ENCODE results near the gene UBXN4. TPM values are rescaled to one million over a fixed set of nuclear protein-coding genes. Genes with fewer than 3 reads are reported as not detected.

The UBXN4 gene
- total and polyA plus RNA-seq, 2 donors: 64.4 to 98.1 TPM

DNA sequence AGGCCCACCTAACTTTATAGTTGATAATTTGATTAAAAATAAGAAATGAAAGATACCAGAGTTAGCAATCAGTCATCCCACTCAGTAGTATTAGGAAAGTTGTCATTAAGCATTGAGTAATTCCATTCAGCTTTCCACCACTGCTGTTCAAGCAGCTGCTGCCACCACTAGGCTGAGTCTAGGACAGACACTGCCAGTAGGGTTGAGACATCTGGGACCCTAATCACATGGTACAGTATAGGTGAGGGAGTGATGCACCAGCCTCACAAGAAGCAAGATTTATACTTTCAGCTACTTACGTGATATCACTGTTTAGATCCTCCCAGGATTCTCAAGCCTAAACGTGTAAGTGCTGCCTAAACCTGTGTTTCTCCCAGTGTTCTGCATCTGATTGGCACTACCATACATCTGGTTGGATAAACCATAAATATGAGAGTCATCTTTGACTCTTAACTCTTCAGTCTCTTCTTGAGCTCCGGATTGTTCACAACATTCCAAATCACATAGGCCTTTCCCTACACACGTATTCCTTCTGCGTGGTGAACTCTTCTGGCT is 3.2 kb downstream of the UBXN4 start:
- no peak overlapping the region for H3K4me3 ChIP-seq (ENCODE audit: low read length in 2 of 2)
- peaks cover 18 to 34% of the 10 kb centered on the region in 2 donors for H3K36me3 ChIP-seq (ENCODE audit: control insufficient read depth in 2 of 2, insufficient read depth in 2 of 2, low read length in 1 of 2)
- no peaks in the 10 kb centered on the region for H3K9me3 ChIP-seq (ENCODE audit: control insufficient read depth in 2 of 2, insufficient read depth in 1 of 2, low read length in 1 of 2)
- DNase-seq (ENCODE audit: low read depth in 6 of 9, low spot score in 9 of 9): peak in 5 of 9 donors; percentile 43 to 73 (median 52)
- 89% methylated on average over 5 of the region's 5 CpGs for WGBS
- no peak overlapping the region for H3K27ac ChIP-seq (ENCODE audit: low read depth in 1 of 2, low read length in 1 of 2)
- H3K4me1 ChIP-seq (ENCODE audit: control insufficient read depth in 2 of 2, insufficient read depth in 2 of 2, low read length in 2 of 2): peaks cover 0 to 6% of the 10 kb centered on the region in 2 donors
- H3K27me3 ChIP-seq (ENCODE audit: control insufficient read depth in 2 of 2, insufficient read depth in 1 of 2, low read length in 1 of 2): no peaks in the 10 kb centered on the region

DNA sequence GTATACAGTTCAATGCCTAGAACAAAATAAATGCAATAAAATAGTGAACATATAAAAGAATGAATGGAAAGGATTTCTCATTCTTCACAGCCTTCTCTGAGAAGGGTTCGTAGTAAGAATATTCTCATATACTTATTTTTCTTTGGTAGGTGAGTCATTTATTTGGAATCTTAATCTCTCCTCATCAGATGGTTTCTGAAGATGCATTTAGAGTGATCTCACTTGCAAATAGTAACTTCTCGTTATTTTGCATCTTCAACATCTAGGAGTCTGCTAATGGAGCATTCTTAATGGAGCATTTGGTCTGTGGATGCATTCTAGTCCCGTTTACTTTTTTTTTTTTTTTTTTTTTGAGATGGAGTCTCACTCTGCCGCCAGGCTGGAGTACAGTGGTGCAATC is 3.9 kb downstream of the UBXN4 start:
- Histone ChIP-seq H3K36me3 (ENCODE audit: control insufficient read depth in 2 of 2, insufficient read depth in 2 of 2, low read length in 1 of 2) (peaks cover 21 to 41% of the 10 kb centered on the region in 2 donors), H3K9me3 (ENCODE audit: control insufficient read depth in 2 of 2, insufficient read depth in 1 of 2, low read length in 1 of 2) (no peaks in the 10 kb centered on the region), H3K27me3 (ENCODE audit: control insufficient read depth in 2 of 2, insufficient read depth in 1 of 2, low read length in 1 of 2) (no peaks in the 10 kb centered on the region), H3K4me1 (ENCODE audit: control insufficient read depth in 2 of 2, insufficient read depth in 2 of 2, low read length in 2 of 2) (peaks cover 0 to 6% of the 10 kb centered on the region in 2 donors), H3K27ac (ENCODE audit: low read depth in 1 of 2, low read length in 1 of 2) (no peak overlapping the region), H3K4me3 (ENCODE audit: low read length in 2 of 2) (no peak overlapping the region)
- DNase-seq (ENCODE audit: low read depth in 6 of 9, low spot score in 9 of 9): no peak
- WGBS: 100% methylated on average over 4 of the region's 4 CpGs

GRCh38 chr2:135755573-135755972 is 13.9 kb downstream of the UBXN4 start:
- no peaks in the 10 kb centered on the region for H3K27me3 ChIP-seq (ENCODE audit: control insufficient read depth in 2 of 2, insufficient read depth in 1 of 2, low read length in 1 of 2)
- peaks cover 0 to 7% of the 10 kb centered on the region in 2 donors for H3K9me3 ChIP-seq (ENCODE audit: control insufficient read depth in 2 of 2, insufficient read depth in 1 of 2, low read length in 1 of 2)
- DNase-seq (ENCODE audit: low read depth in 6 of 9, low spot score in 9 of 9): no peak
- no peaks in the 10 kb centered on the region for H3K4me1 ChIP-seq (ENCODE audit: control insufficient read depth in 2 of 2, insufficient read depth in 2 of 2, low read length in 2 of 2)
- no peak overlapping the region for H3K27ac ChIP-seq (ENCODE audit: low read depth in 1 of 2, low read length in 1 of 2)
- H3K4me3 ChIP-seq (ENCODE audit: low read length in 2 of 2): no peak overlapping the region
- WGBS: 98% methylated on average over 2 of the region's 2 CpGs
- H3K36me3 ChIP-seq (ENCODE audit: control insufficient read depth in 2 of 2, insufficient read depth in 2 of 2, low read length in 1 of 2): peaks cover 50 to 78% of the 10 kb centered on the region in 2 donors

- Histone ChIP-seq H3K36me3 (ENCODE audit: control insufficient read depth in 2 of 2, insufficient read depth in 2 of 2, low read length in 1 of 2) (peaks cover 57 to 85% of the 10 kb centered on the region in 2 donors), H3K27ac (ENCODE audit: low read depth in 1 of 2, low read length in 1 of 2) (no peak overlapping the region), H3K27me3 (ENCODE audit: control insufficient read depth in 2 of 2, insufficient read depth in 1 of 2, low read length in 1 of 2) (no peaks in the 10 kb centered on the region), H3K4me1 (ENCODE audit: control insufficient read depth in 2 of 2, insufficient read depth in 2 of 2, low read length in 2 of 2) (no peaks in the 10 kb centered on the region), H3K4me3 (ENCODE audit: low read length in 2 of 2) (no peak overlapping the region), H3K9me3 (ENCODE audit: control insufficient read depth in 2 of 2, insufficient read depth in 1 of 2, low read length in 1 of 2) (peaks cover 0 to 7% of the 10 kb centered on the region in 2 donors)
- WGBS: 100% methylated on average over 1 of the region's 1 CpG
- no peak for DNase-seq (ENCODE audit: low read depth in 6 of 9, low spot score in 9 of 9)
These were observed 15.0 kb downstream of the UBXN4 start for GRCh38 chr2:135756692-135757091.

- DNase-seq (ENCODE audit: low read depth in 6 of 9, low spot score in 9 of 9): no peak
- H3K4me1 ChIP-seq (ENCODE audit: control insufficient read depth in 2 of 2, insufficient read depth in 2 of 2, low read length in 2 of 2): no peaks in the 10 kb centered on the region
- no peaks in the 10 kb centered on the region for H3K27me3 ChIP-seq (ENCODE audit: control insufficient read depth in 2 of 2, insufficient read depth in 1 of 2, low read length in 1 of 2)
- H3K4me3 ChIP-seq (ENCODE audit: low read length in 2 of 2): no peak overlapping the region
- H3K9me3 ChIP-seq (ENCODE audit: control insufficient read depth in 2 of 2, insufficient read depth in 1 of 2, low read length in 1 of 2): peaks cover 0 to 5% of the 10 kb centered on the region in 2 donors
- H3K36me3 ChIP-seq (ENCODE audit: control insufficient read depth in 2 of 2, insufficient read depth in 2 of 2, low read length in 1 of 2): peaks cover 52 to 84% of the 10 kb centered on the region in 2 donors
- H3K27ac ChIP-seq (ENCODE audit: low read depth in 1 of 2, low read length in 1 of 2): no peak overlapping the region
These were observed 20.4 kb downstream of the UBXN4 start for GRCh38 chr2:135762022-135762421.

GRCh38 chr2:135762530-135762929 is 20.9 kb downstream of the UBXN4 start:
- peaks cover 54 to 84% of the 10 kb centered on the region in 2 donors for H3K36me3 ChIP-seq (ENCODE audit: control insufficient read depth in 2 of 2, insufficient read depth in 2 of 2, low read length in 1 of 2)
- no peak for DNase-seq (ENCODE audit: low read depth in 6 of 9, low spot score in 9 of 9)
- H3K9me3 ChIP-seq (ENCODE audit: control insufficient read depth in 2 of 2, insufficient read depth in 1 of 2, low read length in 1 of 2): peaks cover 0 to 3% of the 10 kb centered on the region in 2 donors
- H3K27ac ChIP-seq (ENCODE audit: low read depth in 1 of 2, low read length in 1 of 2): no peak overlapping the region
- H3K4me1 ChIP-seq (ENCODE audit: control insufficient read depth in 2 of 2, insufficient read depth in 2 of 2, low read length in 2 of 2): no peaks in the 10 kb centered on the region
- no peaks in the 10 kb centered on the region for H3K27me3 ChIP-seq (ENCODE audit: control insufficient read depth in 2 of 2, insufficient read depth in 1 of 2, low read length in 1 of 2)
- H3K4me3 ChIP-seq (ENCODE audit: low read length in 2 of 2): no peak overlapping the region
- 96% methylated on average over 1 of the region's 1 CpG for WGBS

DNA sequence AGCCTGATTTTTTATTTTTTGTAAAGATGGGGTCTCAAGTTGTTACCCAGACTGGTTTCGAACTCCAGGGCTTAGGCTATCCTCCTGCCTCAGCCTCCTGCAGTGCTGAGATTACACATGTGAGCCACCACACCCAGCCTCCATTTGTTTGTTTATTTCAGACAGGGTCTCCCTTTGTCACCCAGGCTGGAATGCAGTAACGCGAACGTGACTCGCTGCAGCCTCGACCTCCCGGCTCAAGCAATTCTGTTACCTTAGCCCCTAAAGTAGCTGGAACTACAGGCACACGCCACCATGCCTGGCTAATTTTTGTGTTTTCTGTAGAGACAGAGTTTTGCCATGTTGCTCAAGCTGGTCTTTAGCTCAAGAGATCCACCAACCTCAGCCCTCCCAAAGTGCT is 27.2 kb downstream of the UBXN4 start:
- no peak overlapping the region for H3K27ac ChIP-seq (ENCODE audit: low read depth in 1 of 2, low read length in 1 of 2)
- H3K27me3 ChIP-seq (ENCODE audit: control insufficient read depth in 2 of 2, insufficient read depth in 1 of 2, low read length in 1 of 2): no peaks in the 10 kb centered on the region
- H3K9me3 ChIP-seq (ENCODE audit: control insufficient read depth in 2 of 2, insufficient read depth in 1 of 2, low read length in 1 of 2): no peaks in the 10 kb centered on the region
- H3K4me1 ChIP-seq (ENCODE audit: control insufficient read depth in 2 of 2, insufficient read depth in 2 of 2, low read length in 2 of 2): no peaks in the 10 kb centered on the region
- no peak for DNase-seq (ENCODE audit: low read depth in 6 of 9, low spot score in 9 of 9)
- H3K4me3 ChIP-seq (ENCODE audit: low read length in 2 of 2): no peak overlapping the region
- H3K36me3 ChIP-seq (ENCODE audit: control insufficient read depth in 2 of 2, insufficient read depth in 2 of 2, low read length in 1 of 2): peaks cover 54 to 78% of the 10 kb centered on the region in 2 donors
- WGBS: 98% methylated on average over 8 of the region's 8 CpGs

- Histone ChIP-seq H3K9me3 (ENCODE audit: control insufficient read depth in 2 of 2, insufficient read depth in 1 of 2, low read length in 1 of 2) (no peaks in the 10 kb centered on the region), H3K27me3 (ENCODE audit: control insufficient read depth in 2 of 2, insufficient read depth in 1 of 2, low read length in 1 of 2) (no peaks in the 10 kb centered on the region), H3K27ac (ENCODE audit: low read depth in 1 of 2, low read length in 1 of 2) (no peak overlapping the region), H3K36me3 (ENCODE audit: control insufficient read depth in 2 of 2, insufficient read depth in 2 of 2, low read length in 1 of 2) (peaks cover 62 to 79% of the 10 kb centered on the region in 2 donors), H3K4me1 (ENCODE audit: control insufficient read depth in 2 of 2, insufficient read depth in 2 of 2, low read length in 2 of 2) (no peaks in the 10 kb centered on the region), H3K4me3 (ENCODE audit: low read length in 2 of 2) (no peak overlapping the region)
- no peak for DNase-seq (ENCODE audit: low read depth in 6 of 9, low spot score in 9 of 9)
- WGBS: 97% methylated on average over 2 of the region's 2 CpGs
These were observed 31.7 kb downstream of the UBXN4 start for GRCh38 chr2:135773319-135773718.

GRCh38 chr2:135773917-135774316 is 32.3 kb downstream of the UBXN4 start:
- peaks cover 56 to 81% of the 10 kb centered on the region in 2 donors for H3K36me3 ChIP-seq (ENCODE audit: control insufficient read depth in 2 of 2, insufficient read depth in 2 of 2, low read length in 1 of 2)
- H3K27me3 ChIP-seq (ENCODE audit: control insufficient read depth in 2 of 2, insufficient read depth in 1 of 2, low read length in 1 of 2): no peaks in the 10 kb centered on the region
- no peak overlapping the region for H3K27ac ChIP-seq (ENCODE audit: low read depth in 1 of 2, low read length in 1 of 2)
- H3K4me1 ChIP-seq (ENCODE audit: control insufficient read depth in 2 of 2, insufficient read depth in 2 of 2, low read length in 2 of 2): no peaks in the 10 kb centered on the region
- no peaks in the 10 kb centered on the region for H3K9me3 ChIP-seq (ENCODE audit: control insufficient read depth in 2 of 2, insufficient read depth in 1 of 2, low read length in 1 of 2)
- DNase-seq (ENCODE audit: low read depth in 6 of 9, low spot score in 9 of 9): no peak
- no peak overlapping the region for H3K4me3 ChIP-seq (ENCODE audit: low read length in 2 of 2)

Measured in thymus (tissue), 11 donors.